MM.1S (cell line): ENCODE measurements around the gene HIVEP1.

ENCODE experiments used
- DNase-seq: peaks from one replicate; pipeline ENCODE4 v3.0.0-alpha.2; 2015
- H2AFZ ChIP-seq: fragments of 300-600 bp; sonication (generic); 2 replicates; pipeline ENCODE4 v1.6.0; 2016; ENCODE audit warnings: antibody characterized with exemption, low read length
- H3F3A ChIP-seq: fragments of 300-600 bp; sonication (generic); 2 replicates; pipeline ENCODE4 v1.6.1; 2016; ENCODE audit warnings: mild to moderate bottlenecking, antibody characterized with exemption, low read length, moderate library complexity, mixed read lengths; ENCODE audit not compliant: insufficient read depth
- H3K27ac ChIP-seq: fragments of 300-600 bp; sonication (generic); 2 replicates; pipeline ENCODE4 v1.5.1; 2016; ENCODE audit warnings: mild to moderate bottlenecking, low read length
- H3K27me3 ChIP-seq: fragments of 300-600 bp; sonication (generic); replicated peaks from 2 replicates; pipeline ENCODE4 v1.6.0; 2016; ENCODE audit warnings: low read length; ENCODE audit not compliant: insufficient read depth
- H3K36me3 ChIP-seq: fragments of 300-600 bp; sonication (generic); replicated peaks from 2 replicates; pipeline ENCODE4 v1.6.1; 2016; ENCODE audit warnings: mild to moderate bottlenecking, low read length, mixed read lengths; ENCODE audit not compliant: insufficient read depth
- H3K4me1 ChIP-seq: fragments of 300-600 bp; sonication (generic); 2 replicates; pipeline ENCODE4 v1.6.1; 2016; ENCODE audit warnings: low read length, mixed read lengths
- H3K4me2 ChIP-seq: fragments of 300-600 bp; sonication (generic); 2 replicates; pipeline ENCODE4 v1.6.0; 2016; ENCODE audit warnings: low read depth, low read length
- H3K4me3 ChIP-seq: fragments of 300-600 bp; sonication (generic); 2 replicates; pipeline ENCODE4 v1.5.1; 2016; ENCODE audit warnings: low read length, mixed read lengths
- H3K79me2 ChIP-seq: fragments of 300-600 bp; sonication (generic); 2 replicates; pipeline ENCODE4 v1.6.1; 2016; ENCODE audit warnings: mixed run types, low read length, mixed read lengths
- H3K9ac ChIP-seq: fragments of 300-600 bp; sonication (generic); 2 replicates; pipeline ENCODE4 v1.6.1; 2016; ENCODE audit warnings: low read length, mixed read lengths
- H3K9me2 ChIP-seq: fragments of 300-600 bp; sonication (generic); replicated peaks from 2 replicates; pipeline ENCODE4 v1.6.1; 2016; ENCODE audit warnings: mild to moderate bottlenecking, low read length, mixed read lengths; ENCODE audit not compliant: insufficient read depth
- H3K9me3 ChIP-seq: fragments of 300-600 bp; sonication (generic); replicated peaks from 2 replicates; pipeline ENCODE4 v1.6.1; 2016; ENCODE audit warnings: mild to moderate bottlenecking, low read length, mixed read lengths; ENCODE audit not compliant: insufficient read depth
- H4K20me1 ChIP-seq: fragments of 300-600 bp; sonication (generic); 2 replicates; pipeline ENCODE4 v1.6.1; 2016; ENCODE audit warnings: mild to moderate bottlenecking, low read length, moderate library complexity, mixed read lengths; ENCODE audit not compliant: insufficient read depth
- EZH2 ChIP-seq: fragments of 300-600 bp; sonication (generic); optimal IDR thresholded peaks from 2 replicates; pipeline ENCODE3; 2017; ENCODE audit warnings: low read depth, mild to moderate bottlenecking, antibody characterized with exemption, low read length, mixed read lengths
- EZH2phosphoT487 ChIP-seq: fragments of 300-600 bp; sonication (generic); IDR thresholded peaks from 2 replicates; pipeline ENCODE4 v1.6.1; 2018; ENCODE audit warnings: antibody characterized with exemption, low read length
- TF ChIP-seq, protein P1 (sequence below): fragments of 300-600 bp; sonication (generic); IDR thresholded peaks from 2 replicates; pipeline ENCODE4 v1.5.1; 2016; ENCODE audit warnings: antibody characterized with exemption, low read length, mixed read lengths

Gene HIVEP1

GRCh38 chr6:12047792-12048432 lies 35.8 kb downstream of the HIVEP1 start:
- Histone ChIP-seq H3K9me3 (no peaks in the 10 kb centered on the region), H2AFZ (no peak overlapping the region), H3K4me1 (peaks cover 28% of the 10 kb centered on the region), H3K27me3 (no peaks in the 10 kb centered on the region), H3K27ac (no peak overlapping the region), H3K9ac (no peak overlapping the region), H3K9me2 (no peaks in the 10 kb centered on the region), H3K79me2 (peaks cover 73% of the 10 kb centered on the region), H3K4me2 (no peak overlapping the region), H3K36me3 (no peaks in the 10 kb centered on the region), H4K20me1 (no peaks in the 10 kb centered on the region), H3F3A (peaks cover 28% of the 10 kb centered on the region), H3K4me3 (no peak overlapping the region)
- no peak for TF ChIP-seq EZH2
- DNase-seq, result no peak

DNA sequence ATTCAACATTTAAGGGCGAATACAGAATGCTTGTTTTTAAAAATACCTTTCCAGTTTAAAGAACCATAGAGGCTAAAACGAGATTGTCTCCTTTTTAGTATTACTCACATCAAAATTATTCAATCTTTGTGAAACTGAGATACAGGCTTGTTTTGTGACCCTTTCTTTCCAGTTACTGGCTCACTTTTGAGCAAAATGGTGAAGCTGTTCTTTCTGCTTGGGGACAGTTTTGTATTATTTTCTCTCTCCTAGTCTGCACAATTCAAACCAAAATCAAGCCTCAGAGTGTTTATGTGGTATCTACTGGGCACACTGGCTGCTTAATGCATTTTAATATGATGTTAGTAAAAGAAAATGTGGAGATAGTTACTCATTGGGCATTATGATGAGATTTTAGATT lies 36.5 kb downstream of the HIVEP1 start:
- Histone ChIP-seq H3K4me2 (no peak overlapping the region), H3K27ac (no peak overlapping the region), H3K4me3 (no peak overlapping the region), H3K9me2 (no peaks in the 10 kb centered on the region), H3K4me1 (peaks cover 34% of the 10 kb centered on the region), H3K36me3 (no peaks in the 10 kb centered on the region), H3K27me3 (no peaks in the 10 kb centered on the region), H3K9me3 (no peaks in the 10 kb centered on the region), H4K20me1 (no peaks in the 10 kb centered on the region), H3K79me2 (peaks cover 75% of the 10 kb centered on the region), H3K9ac (no peak overlapping the region), H3F3A (peaks cover 29% of the 10 kb centered on the region), H2AFZ (no peak overlapping the region)
- TF ChIP-seq EZH2, result no peak
- TF ChIP-seq, protein P1, sequence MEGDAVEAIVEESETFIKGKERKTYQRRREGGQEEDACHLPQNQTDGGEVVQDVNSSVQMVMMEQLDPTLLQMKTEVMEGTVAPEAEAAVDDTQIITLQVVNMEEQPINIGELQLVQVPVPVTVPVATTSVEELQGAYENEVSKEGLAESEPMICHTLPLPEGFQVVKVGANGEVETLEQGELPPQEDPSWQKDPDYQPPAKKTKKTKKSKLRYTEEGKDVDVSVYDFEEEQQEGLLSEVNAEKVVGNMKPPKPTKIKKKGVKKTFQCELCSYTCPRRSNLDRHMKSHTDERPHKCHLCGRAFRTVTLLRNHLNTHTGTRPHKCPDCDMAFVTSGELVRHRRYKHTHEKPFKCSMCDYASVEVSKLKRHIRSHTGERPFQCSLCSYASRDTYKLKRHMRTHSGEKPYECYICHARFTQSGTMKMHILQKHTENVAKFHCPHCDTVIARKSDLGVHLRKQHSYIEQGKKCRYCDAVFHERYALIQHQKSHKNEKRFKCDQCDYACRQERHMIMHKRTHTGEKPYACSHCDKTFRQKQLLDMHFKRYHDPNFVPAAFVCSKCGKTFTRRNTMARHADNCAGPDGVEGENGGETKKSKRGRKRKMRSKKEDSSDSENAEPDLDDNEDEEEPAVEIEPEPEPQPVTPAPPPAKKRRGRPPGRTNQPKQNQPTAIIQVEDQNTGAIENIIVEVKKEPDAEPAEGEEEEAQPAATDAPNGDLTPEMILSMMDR, result no peak
- no peak for TF ChIP-seq EZH2phosphoT487
- DNase-seq, result no peak

- TF ChIP-seq EZH2 (no peak), EZH2phosphoT487 (no peak)
- TF ChIP-seq, protein P1, result no peak
- Histone ChIP-seq H3K9me3 (no peaks in the 10 kb centered on the region), H3K4me2 (no peak overlapping the region), H4K20me1 (no peaks in the 10 kb centered on the region), H3K27me3 (no peaks in the 10 kb centered on the region), H3K36me3 (no peaks in the 10 kb centered on the region), H3K4me1 (peaks cover 39% of the 10 kb centered on the region), H3K9me2 (no peaks in the 10 kb centered on the region), H2AFZ (no peak overlapping the region), H3K4me3 (no peak overlapping the region), H3K79me2 (peaks cover 79% of the 10 kb centered on the region), H3K9ac (no peak overlapping the region), H3K27ac (no peak overlapping the region), H3F3A (peaks cover 24% of the 10 kb centered on the region)
- no peak for DNase-seq
These were observed 37.1 kb downstream of the HIVEP1 start for GRCh38 chr6:12049165-12049564.

DNA sequence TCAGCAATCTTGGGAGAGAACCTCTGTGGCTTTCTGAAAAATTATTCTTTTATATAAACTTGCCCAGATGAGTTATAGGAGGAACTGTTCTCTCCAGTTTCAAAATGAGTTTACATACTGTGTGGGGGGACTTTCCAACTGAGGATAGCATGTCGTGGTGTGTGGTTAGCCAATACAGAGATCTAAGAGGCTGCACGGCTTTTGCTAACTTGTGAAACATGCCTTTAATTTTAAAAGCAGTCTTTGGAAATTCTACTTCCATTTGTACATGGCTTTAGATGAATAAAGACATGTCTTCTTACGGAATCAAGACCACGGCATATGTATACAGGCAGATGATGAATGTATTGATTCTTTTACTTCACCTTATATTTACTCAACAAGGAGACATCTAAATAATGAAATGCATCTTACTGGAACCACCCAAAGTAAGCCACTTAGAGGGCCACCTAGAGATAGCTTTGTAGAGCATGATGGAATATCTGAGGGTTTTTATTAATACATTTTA lies 39.8 kb downstream of the HIVEP1 start:
- H3K79me2 ChIP-seq, result peaks cover 87% of the 10 kb centered on the region
- H3F3A ChIP-seq, result peaks cover 15% of the 10 kb centered on the region
- no peaks in the 10 kb centered on the region for H3K9me2 ChIP-seq
- DNase-seq, result peak; percentile 90
- no peak overlapping the region for H2AFZ ChIP-seq
- peak overlapping the region; percentile 84 for H3K4me2 ChIP-seq
- H3K4me3 ChIP-seq, result peak overlapping the region; percentile 42
- H3K36me3 ChIP-seq, result no peaks in the 10 kb centered on the region; the same call in 1 of the 2 replicates
- no peaks in the 10 kb centered on the region for H4K20me1 ChIP-seq
- H3K27me3 ChIP-seq, result no peaks in the 10 kb centered on the region
- no peak for TF ChIP-seq EZH2
- TF ChIP-seq, protein P1, result peak; percentile 30
- peak overlapping the region; percentile 80 for H3K9ac ChIP-seq
- H3K27ac ChIP-seq, result peak overlapping the region; percentile 98
- peaks cover 23% of the 10 kb centered on the region for H3K4me1 ChIP-seq
- H3K9me3 ChIP-seq, result no peaks in the 10 kb centered on the region
